H9 (cell line): ENCODE data around the gene ABCB7. TPM values are rescaled to one million over a fixed set of nuclear protein-coding genes. Genes with fewer than 3 reads are reported as not detected.
"Not testable (repeated sequence)": the region's sequence is repeated elsewhere in the genome, so short reads cannot be mapped to it uniquely, and the experiment has no call there.

Experiments used
- DNase-seq: peaks from one replicate; pipeline ENCODE4 v3.0.0-alpha.2; 2017
- H2AFZ ChIP-seq: one replicate; pipeline ENCODE4 v1.6.1; 2013; ENCODE audit warnings: mild to moderate bottlenecking, low read length, control low read depth, moderate library complexity
- H2AK5ac ChIP-seq: 2 replicates; pipeline ENCODE4 v1.6.1; 2013; ENCODE audit warnings: low read length, control low read depth, mixed read lengths; ENCODE audit not compliant: insufficient read length
- H2BK120ac ChIP-seq: one replicate; pipeline ENCODE4 v1.6.1; 2013; ENCODE audit warnings: low read depth, mild to moderate bottlenecking, low read length, control low read depth, inconsistent platforms; ENCODE audit not compliant: poor library complexity, severe bottlenecking
- H2BK12ac ChIP-seq: 2 replicates; pipeline ENCODE4 v1.6.1; 2013; ENCODE audit warnings: low read length, control low read depth, mixed read lengths, low read depth; ENCODE audit not compliant: insufficient read length
- H2BK15ac ChIP-seq: 2 replicates; pipeline ENCODE4 v1.6.1; 2013; ENCODE audit warnings: low read depth, low read length, control low read depth
- H2BK20ac ChIP-seq: one replicate; pipeline ENCODE4 v1.6.1; 2013; ENCODE audit warnings: low read depth, mild to moderate bottlenecking, low read length, control low read depth, inconsistent platforms; ENCODE audit not compliant: poor library complexity, severe bottlenecking
- H2BK5ac ChIP-seq: 2 replicates; pipeline ENCODE4 v1.6.1; 2013; ENCODE audit warnings: low read length, control low read depth, mixed read lengths; ENCODE audit not compliant: insufficient read length
- H3K14ac ChIP-seq: 2 replicates; pipeline ENCODE4 v1.6.1; 2013; ENCODE audit warnings: low read length, control low read depth; ENCODE audit not compliant: insufficient read depth
- H3K18ac ChIP-seq: 2 replicates; pipeline ENCODE4 v1.6.1; 2013; ENCODE audit warnings: low read depth, mild to moderate bottlenecking, mixed read lengths, low read length, control low read depth; ENCODE audit not compliant: insufficient read length
- H3K23ac ChIP-seq: 2 replicates; pipeline ENCODE4 v1.6.1; 2013; ENCODE audit warnings: low read length, control low read depth, mixed read lengths, low read depth; ENCODE audit not compliant: insufficient read length
- H3K23me2 ChIP-seq: 2 replicates; pipeline ENCODE4 v1.6.1; 2013; ENCODE audit warnings: low read depth, mild to moderate bottlenecking, mixed read lengths, low read length, control low read depth; ENCODE audit not compliant: insufficient read length, poor library complexity, severe bottlenecking
- H3K27ac ChIP-seq: 2 replicates; pipeline ENCODE4 v1.5.1; 2013; ENCODE audit warnings: low read length, control low read depth, mixed read lengths, low read depth; ENCODE audit not compliant: insufficient read length
- H3K27me3 ChIP-seq: 2 replicates; pipeline ENCODE4 v1.6.1; 2013; ENCODE audit warnings: low read length, control low read depth, inconsistent platforms; ENCODE audit not compliant: insufficient read depth
- H3K4ac ChIP-seq: 2 replicates; pipeline ENCODE4 v1.6.1; 2013; ENCODE audit warnings: low read depth, mild to moderate bottlenecking, control low read depth, inconsistent platforms, low read length, moderate library complexity
- H3K4me1 ChIP-seq: 2 replicates; pipeline ENCODE4 v1.6.1; 2013; ENCODE audit warnings: low read length, control low read depth, inconsistent platforms; ENCODE audit not compliant: insufficient read depth
- H3K4me2 ChIP-seq: 2 replicates; pipeline ENCODE4 v1.6.1; 2013; ENCODE audit warnings: low read length, control low read depth, mixed read lengths; ENCODE audit not compliant: insufficient read length, insufficient read depth
- H3K56ac ChIP-seq: 2 replicates; pipeline ENCODE4 v1.6.1; 2013; ENCODE audit warnings: low read depth, mild to moderate bottlenecking, mixed read lengths, low read length, control low read depth; ENCODE audit not compliant: insufficient read length
- H3K79me1 ChIP-seq: 2 replicates; pipeline ENCODE4 v1.6.1; 2013; ENCODE audit warnings: low read depth, mild to moderate bottlenecking, moderate library complexity, low read length, control low read depth, inconsistent platforms; ENCODE audit not compliant: insufficient read depth, poor library complexity, severe bottlenecking
- H3K79me2 ChIP-seq: 2 replicates; pipeline ENCODE4 v1.6.1; 2013; ENCODE audit warnings: low read length, control low read depth, inconsistent platforms; ENCODE audit not compliant: insufficient read depth
- H3K9ac ChIP-seq: 2 replicates; pipeline ENCODE4 v1.6.1; 2013; ENCODE audit warnings: low read length, control low read depth, mixed read lengths; ENCODE audit not compliant: insufficient read length; ENCODE audit errors: extremely low read depth
- H3K9me3 ChIP-seq: one replicate; pipeline ENCODE4 v1.6.1; 2013; ENCODE audit warnings: low read depth, low read length, inconsistent platforms; ENCODE audit not compliant: control insufficient read depth
- H3T11ph ChIP-seq: one replicate; pipeline ENCODE4 v1.6.1; 2013; ENCODE audit warnings: mild to moderate bottlenecking, low read length, control low read depth, inconsistent platforms
- H4K20me1 ChIP-seq: one replicate; pipeline ENCODE4 v1.6.1; 2013; ENCODE audit not compliant: control insufficient read depth, insufficient read length, insufficient read depth
- H4K5ac ChIP-seq: 2 replicates; pipeline ENCODE4 v1.6.1; 2013; ENCODE audit warnings: low read depth, mild to moderate bottlenecking, mixed read lengths, low read length, control low read depth; ENCODE audit not compliant: insufficient read length
- H4K8ac ChIP-seq: replicated peaks from 2 replicates; pipeline ENCODE4 v1.6.1; 2013; ENCODE audit warnings: low read length, control low read depth, mixed read lengths, low read depth; ENCODE audit not compliant: insufficient read length
- H4K91ac ChIP-seq: 2 replicates; pipeline ENCODE4 v1.6.1; 2013; ENCODE audit warnings: low read depth, mild to moderate bottlenecking, moderate library complexity, mixed read lengths, low read length, control low read depth; ENCODE audit not compliant: insufficient read length
- H3K27ac Mint-ChIP-seq, 3 experiments: 2 replicates in 2 of 3; 3 replicates in 1 of 3; pipeline ENCODE4 v1.8.0; 2020 to 2021; ENCODE audit warnings: mixed read lengths in 3 of 3, mild to moderate bottlenecking in 1 of 3, moderate library complexity in 1 of 3
- H3K27me3 Mint-ChIP-seq: 2 replicates; pipeline ENCODE4 v1.8.0; 2021; ENCODE audit warnings: low read depth, mild to moderate bottlenecking, moderate library complexity, mixed read lengths
- H3K36me3 Mint-ChIP-seq, 3 experiments: 2 replicates in 2 of 3; 3 replicates in 1 of 3; pipeline ENCODE4 v1.8.0; 2020 to 2021; ENCODE audit warnings: low read depth in 3 of 3, mixed read lengths in 3 of 3; ENCODE audit not compliant: insufficient read depth in 1 of 3
- H3K4me1 Mint-ChIP-seq, 2 experiments: 2 replicates each; pipeline ENCODE4 v1.8.0; 2020; ENCODE audit warnings: mixed read lengths in 2 of 2
- H3K4me3 Mint-ChIP-seq, 2 experiments: 2 replicates in 1 of 2; 3 replicates in 1 of 2; pipeline ENCODE4 v1.8.0; 2020 to 2021; ENCODE audit warnings: mild to moderate bottlenecking in 2 of 2, mixed read lengths in 2 of 2, moderate library complexity in 1 of 2
- H3K9me3 Mint-ChIP-seq, 2 experiments: 2 replicates in 1 of 2; 3 replicates in 1 of 2; pipeline ENCODE4 v1.8.0; 2020; ENCODE audit warnings: mild to moderate bottlenecking in 2 of 2, mixed read lengths in 2 of 2, moderate library complexity in 1 of 2
- CTCF ChIP-seq: fragments of 200-600 bp; sonication (generic); conservative IDR thresholded peaks from 3 replicates; pipeline ENCODE4 v1.8.0; 2021; ENCODE audit warnings: antibody characterized with exemption, mild to moderate bottlenecking
- WGBS: extraction: QIAGEN DNeasy Blood & Tissue Kit; methylation state at CpG from one replicate; pipeline ENCODE4 v1.1.7; 2013; ENCODE audit warnings: missing lambda C conversion rate, low lambda C conversion rate, mixed read lengths; ENCODE audit not compliant: insufficient read length; ENCODE audit errors: extremely low coverage; 5-methylcytosine and 5-hydroxymethylcytosine counted together
- total RNA-seq: library from RNA; stranded (reverse); gene quantifications from 2 replicates; pipeline ENCODE4 v1.2.1, GENCODE V29; 2021

The ABCB7 gene
- total RNA-seq, 1 experiment from 2014 or later = 40.8 TPM

DNA sequence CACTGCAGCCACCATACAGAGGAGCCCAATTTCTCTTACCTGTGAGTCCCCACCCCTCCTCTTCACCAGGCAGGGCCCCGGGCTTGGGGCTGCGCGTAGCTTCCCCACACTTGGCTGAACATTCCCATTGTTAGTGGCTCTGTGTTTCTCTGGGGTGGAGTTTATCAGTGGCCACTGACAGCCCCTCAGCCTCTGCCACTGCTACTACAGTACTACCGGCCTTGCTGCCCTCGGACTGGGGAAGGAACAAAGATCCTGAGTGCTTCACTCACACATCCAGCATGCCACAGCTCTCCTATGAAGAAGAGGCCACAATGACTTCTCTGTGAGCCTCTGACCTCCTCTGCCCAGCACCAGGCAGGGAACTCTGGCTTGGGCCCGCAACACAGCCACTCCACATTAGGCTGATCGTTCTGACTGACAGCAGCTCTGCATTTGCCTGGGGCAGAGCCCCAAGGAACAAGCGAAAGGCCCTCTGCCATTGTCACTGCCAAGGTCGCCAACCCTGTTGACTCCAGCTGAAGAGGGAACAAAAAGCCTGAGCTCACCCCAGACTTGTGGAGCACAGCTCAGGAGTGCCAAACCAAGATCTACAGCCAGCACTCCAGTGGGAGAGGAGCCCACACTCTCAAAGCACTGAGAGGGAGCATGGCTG lies 24.0 kb downstream of the ABCB7 start:
- H2BK12ac ChIP-seq = no peak overlapping the region
- no peak overlapping the region for H4K91ac ChIP-seq
- Mint-ChIP-seq H3K36me3 (peaks cover 14 to 17% (median 16%) of the 10 kb centered on the region in 3 experiments; a peak in 6 of 7 replicates), H3K27ac (no peak overlapping the region), H3K27me3 (no peaks in the 10 kb centered on the region), H3K4me3 (no peak overlapping the region), H3K4me1 (peaks cover 30 to 33% of the 10 kb centered on the region in 2 experiments), H3K9me3 (peaks cover 86 to 89% of the 10 kb centered on the region in 2 experiments)
- no peak overlapping the region for H3K27ac ChIP-seq
- H3K79me1 ChIP-seq = no peaks in the 10 kb centered on the region
- WGBS = no CpG with 5 or more reads among the region's 9 CpGs
- H2AFZ ChIP-seq = no peak overlapping the region
- H2AK5ac ChIP-seq = no peak overlapping the region
- H2BK20ac ChIP-seq = no peak overlapping the region
- no peaks in the 10 kb centered on the region for H3K27me3 ChIP-seq
- H3K23me2 ChIP-seq = no peaks in the 10 kb centered on the region
- H3K4me2 ChIP-seq = no peak overlapping the region
- TF ChIP-seq CTCF = no peak
- no peak overlapping the region for H3K23ac ChIP-seq
- H2BK120ac ChIP-seq = no peak overlapping the region
- H3K18ac ChIP-seq = no peak overlapping the region
- H2BK15ac ChIP-seq = no peak overlapping the region
- H4K8ac ChIP-seq = no peak overlapping the region
- H3T11ph ChIP-seq = no peak overlapping the region
- no peak overlapping the region for H4K5ac ChIP-seq
- H3K9me3 ChIP-seq = peaks cover 14% of the 10 kb centered on the region
- no peak for DNase-seq
- no peak overlapping the region for H2BK5ac ChIP-seq
- H3K79me2 ChIP-seq = peaks cover 5% of the 10 kb centered on the region; the same call in 1 of the 2 replicates
- no peak overlapping the region for H3K56ac ChIP-seq
- no peak overlapping the region for H3K4ac ChIP-seq
- no peaks in the 10 kb centered on the region for H3K4me1 ChIP-seq
- H3K14ac ChIP-seq = no peak overlapping the region
- no peak overlapping the region for H3K9ac ChIP-seq
- H4K20me1 ChIP-seq = no peaks in the 10 kb centered on the region

GRCh38 chrX:75129069-75129468 lies 27.0 kb downstream of the ABCB7 start:
- H3K9me3 Mint-ChIP-seq = peaks cover 82 to 85% of the 10 kb centered on the region in 2 experiments
- not testable (repeated sequence) for H3T11ph ChIP-seq, H2BK120ac ChIP-seq, H3K4me3 Mint-ChIP-seq, H4K91ac ChIP-seq, H3K79me1 ChIP-seq, H3K14ac ChIP-seq, H3K56ac ChIP-seq, H3K4me1 ChIP-seq, H3K23me2 ChIP-seq, H3K27ac ChIP-seq, H4K20me1 ChIP-seq, H2BK15ac ChIP-seq, DNase-seq, H3K23ac ChIP-seq, H3K79me2 ChIP-seq, H3K27me3 Mint-ChIP-seq, H4K5ac ChIP-seq, H2BK12ac ChIP-seq, H3K4ac ChIP-seq, H3K27me3 ChIP-seq, H3K9ac ChIP-seq, H2BK5ac ChIP-seq, H2BK20ac ChIP-seq, H4K8ac ChIP-seq, H2AK5ac ChIP-seq, H3K18ac ChIP-seq, H2AFZ ChIP-seq, H3K4me2 ChIP-seq, H3K27ac Mint-ChIP-seq
- peaks cover 10% of the 10 kb centered on the region for H3K9me3 ChIP-seq
- H3K36me3 Mint-ChIP-seq = peaks cover 18 to 26% (median 22%) of the 10 kb centered on the region in 3 experiments; a peak in 5 of 7 replicates
- H3K4me1 Mint-ChIP-seq = peaks cover 28 to 29% of the 10 kb centered on the region in 2 experiments
- no CpG with 5 or more reads among the region's 4 CpGs for WGBS
